NCI-H69 (cell line): Measurements from ENCODE around the gene GLI3.

Experiments
- DNase-seq: peaks from one replicate; lab custom pipeline; 2025; lab: John Stamatoyannopoulos, UW

Gene GLI3

GRCh38 chr7:42033480-42033879, 203.5 kb downstream of the GLI3 start:
- no peak for DNase-seq

- DNase-seq: no peak
These were observed 207.6 kb downstream of the GLI3 start for GRCh38 chr7:42029405-42029804.

GRCh38 chr7:42027521-42027920, 209.5 kb downstream of the GLI3 start:
- no peak for DNase-seq

GRCh38 chr7:42026622-42027197, 210.3 kb downstream of the GLI3 start:
- DNase-seq: no peak

GRCh38 chr7:42025635-42026375, 211.2 kb downstream of the GLI3 start:
- DNase-seq: no peak

- DNase-seq: no peak
These were observed 212.5 kb downstream of the GLI3 start for GRCh38 chr7:42024537-42024936.

GRCh38 chr7:42023262-42023661, 213.7 kb downstream of the GLI3 start:
- DNase-seq: no peak

DNA sequence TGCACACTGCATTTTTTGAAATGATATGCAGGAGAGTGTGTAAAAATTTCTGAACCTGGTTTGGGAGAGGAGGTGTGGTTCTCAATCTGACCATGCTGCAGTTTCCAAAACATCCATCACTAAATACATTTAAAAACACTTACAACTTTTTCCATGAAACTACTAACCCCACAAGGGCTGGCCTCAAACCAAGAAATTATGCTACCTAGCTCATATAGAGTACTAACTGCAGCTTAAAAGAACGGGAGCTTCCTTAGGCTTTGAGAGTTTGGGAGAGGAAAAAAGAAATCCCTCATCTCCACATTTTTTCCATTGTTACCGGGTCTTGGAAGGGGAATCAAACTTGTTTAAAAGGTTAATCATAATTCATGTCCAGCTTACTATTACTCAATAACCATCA, 214.2 kb downstream of the GLI3 start:
- no peak for DNase-seq

DNA sequence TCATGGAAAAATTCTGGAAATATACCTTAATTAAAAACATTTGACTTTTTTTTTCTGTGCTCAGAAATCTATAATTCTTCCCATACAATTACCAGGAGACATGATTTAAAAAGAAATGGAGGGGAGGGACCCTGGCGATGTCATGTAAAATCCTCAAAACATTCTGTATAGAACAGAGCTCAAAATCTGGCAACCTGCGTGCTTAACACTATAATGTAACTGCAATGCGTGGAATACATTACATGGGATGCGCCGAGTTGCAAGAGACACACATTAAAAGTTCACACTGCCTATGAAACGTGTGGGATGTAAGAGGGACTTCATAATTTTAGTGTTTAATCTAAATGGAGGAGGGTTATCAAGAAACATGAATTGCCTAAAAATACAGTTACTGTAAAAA, 215.0 kb downstream of the GLI3 start:
- DNase-seq: no peak

DNA sequence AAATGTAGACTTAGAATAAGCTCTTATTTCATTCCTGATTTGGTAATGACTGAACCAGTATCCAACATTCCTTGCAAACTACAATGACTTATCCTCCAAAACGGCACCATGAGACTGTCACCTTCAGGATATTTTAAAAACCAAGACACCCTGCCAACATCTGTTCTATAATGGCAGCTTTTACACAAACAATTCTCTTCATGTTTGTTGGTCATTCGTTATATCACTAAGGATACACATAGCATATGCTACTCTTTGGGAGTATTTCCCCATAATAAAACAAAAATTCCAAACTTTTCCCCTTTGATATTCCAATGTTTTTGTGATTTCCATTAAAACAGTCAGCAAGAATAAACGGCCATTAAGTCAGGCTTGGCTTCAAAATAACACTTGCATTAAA, 215.4 kb downstream of the GLI3 start:
- no peak for DNase-seq

DNA sequence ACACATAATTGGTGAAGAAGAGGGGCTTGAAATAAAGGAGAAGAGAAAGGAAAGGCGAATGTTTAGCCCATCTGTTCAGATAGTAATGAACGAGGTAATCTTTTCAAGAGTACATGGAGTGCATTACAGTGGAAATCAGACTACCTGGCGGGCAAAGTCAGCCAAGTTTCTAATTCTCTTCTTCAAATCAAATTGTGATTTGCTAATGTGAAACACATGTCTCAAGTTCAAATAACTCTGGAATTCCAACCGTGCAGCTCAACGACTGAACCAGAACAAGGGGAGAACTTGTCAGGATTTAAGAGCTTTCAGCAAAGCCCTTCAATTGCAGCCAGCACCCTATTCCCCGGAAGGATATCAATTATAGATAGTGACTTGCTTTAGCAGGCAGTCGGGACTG, 216.9 kb downstream of the GLI3 start:
- DNase-seq: no peak

DNA sequence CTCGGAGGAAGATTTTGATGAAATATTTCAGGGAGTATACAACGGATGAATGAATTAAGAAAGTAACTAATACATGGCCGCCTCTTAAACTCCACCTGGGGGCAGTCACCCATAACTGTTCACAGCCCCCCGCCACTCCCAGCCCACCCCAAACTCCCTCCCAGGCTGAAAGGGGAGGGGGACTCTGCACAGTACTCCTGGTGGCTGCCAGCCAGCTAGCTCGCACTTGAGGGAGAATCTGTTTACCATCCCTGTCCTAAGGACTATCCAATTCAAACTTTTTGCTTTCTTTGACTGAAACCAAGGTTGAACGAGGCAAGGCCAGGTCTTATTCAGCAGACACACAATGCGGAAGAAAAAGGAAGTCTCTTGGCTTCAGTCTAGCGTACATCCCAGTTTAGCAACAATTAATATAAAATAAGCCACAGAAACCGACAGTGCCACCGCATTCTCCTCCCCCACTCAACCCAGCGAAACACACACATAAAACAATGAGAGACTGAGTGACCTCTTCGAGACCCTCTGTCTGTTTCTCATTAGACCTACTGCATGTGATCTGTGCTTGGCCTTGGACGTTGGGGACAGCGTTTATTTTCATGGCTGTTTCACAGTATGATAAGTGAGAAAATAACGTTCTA, 219.5 kb downstream of the GLI3 start:
- no peak for DNase-seq

DNA sequence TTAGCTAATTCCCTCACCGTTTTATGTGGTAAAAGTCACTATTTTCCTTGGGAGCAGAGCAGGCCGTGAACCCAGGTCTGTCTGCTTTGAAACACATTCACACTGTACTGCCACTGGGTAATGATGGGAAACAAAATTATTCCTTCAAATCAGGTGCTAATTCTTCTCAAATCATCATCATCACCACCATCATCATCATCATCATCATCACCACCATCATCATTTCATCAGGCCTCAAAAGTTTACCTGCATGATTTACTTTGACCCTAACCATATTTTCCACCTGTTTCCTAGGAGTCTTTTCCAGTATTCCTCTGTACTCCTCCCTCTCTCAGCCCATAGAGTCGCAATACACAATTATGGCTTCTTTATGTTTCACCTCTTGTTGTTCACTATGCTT, 220.5 kb downstream of the GLI3 start:
- no peak for DNase-seq

DNA sequence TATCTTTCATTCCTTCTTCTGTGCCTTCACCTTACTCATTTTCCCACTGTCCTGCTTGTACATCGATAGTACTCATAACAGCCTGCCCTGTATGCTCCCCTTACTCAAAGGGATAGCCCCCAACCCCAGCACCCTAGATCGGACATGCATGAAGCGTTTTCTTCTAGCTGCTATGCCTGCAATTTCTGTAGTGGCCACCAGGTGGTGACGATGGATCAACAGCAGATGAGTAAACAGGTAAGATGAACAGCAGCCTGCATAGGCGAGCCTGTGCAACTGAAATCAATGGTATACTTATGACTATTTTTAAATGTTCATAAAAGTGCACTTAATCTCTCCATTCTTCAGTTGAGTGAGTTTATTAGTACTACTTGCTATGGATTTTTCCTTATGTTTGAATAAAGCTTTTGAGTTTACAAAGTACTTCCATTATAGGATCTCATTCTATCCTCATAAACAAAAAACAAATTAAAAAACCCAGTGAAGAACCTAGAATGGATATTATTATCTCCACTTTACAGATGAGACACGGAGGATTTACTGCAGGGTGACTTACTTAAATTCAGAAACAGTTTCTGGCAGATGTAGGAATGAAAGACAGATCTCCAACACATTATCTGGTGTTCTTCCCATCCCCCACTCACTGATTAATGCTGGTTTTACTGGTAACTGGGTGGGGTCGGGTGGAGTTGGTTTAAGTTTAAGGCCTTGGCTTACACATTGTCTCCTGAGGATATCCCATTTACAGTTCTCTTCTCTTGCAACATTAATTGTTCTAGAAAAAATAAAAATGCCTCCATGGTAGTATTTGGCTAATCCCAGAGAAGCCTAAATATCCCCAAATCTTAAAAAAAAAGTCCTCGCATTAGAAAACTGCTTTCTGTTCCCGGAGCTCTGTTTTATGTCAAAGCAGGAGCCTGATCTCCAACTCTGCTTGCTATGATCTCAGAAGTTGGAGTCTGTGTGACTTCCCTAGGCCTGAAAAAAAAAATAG, 222.1 kb downstream of the GLI3 start:
- peak; percentile 9 for DNase-seq

DNA sequence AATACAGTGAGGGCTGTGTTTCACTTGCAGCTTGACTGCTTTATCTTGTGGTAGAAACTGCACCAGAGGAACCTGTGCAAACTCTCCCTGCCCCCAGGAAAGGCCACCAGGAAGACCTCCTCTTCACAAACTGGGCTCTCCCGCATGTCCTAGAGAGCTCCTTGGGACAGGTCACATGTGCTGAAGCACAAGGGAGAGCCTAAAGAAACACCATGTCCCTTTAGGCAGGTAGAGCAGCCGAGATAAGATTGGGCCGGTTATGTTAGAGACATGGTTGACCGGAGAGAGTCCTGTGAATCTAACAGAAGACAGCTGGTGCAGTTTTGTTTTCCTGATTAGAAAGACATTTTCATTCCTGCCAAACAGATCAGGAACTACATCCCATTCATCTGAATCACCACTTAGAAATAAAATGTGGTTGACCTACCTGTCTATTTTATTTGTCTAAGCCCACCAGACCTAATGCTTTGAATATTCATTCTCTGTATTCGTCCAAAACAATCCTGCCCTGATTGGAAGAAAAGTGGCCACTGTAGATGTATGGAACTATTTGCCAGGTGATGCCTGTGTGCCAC, 224.1 kb downstream of the GLI3 start:
- DNase-seq: no peak

- DNase-seq: no peak
These were observed 224.7 kb downstream of the GLI3 start for GRCh38 chr7:42012313-42012712.

- no peak for DNase-seq
These were observed 225.2 kb downstream of the GLI3 start for GRCh38 chr7:42011846-42012245.

DNA sequence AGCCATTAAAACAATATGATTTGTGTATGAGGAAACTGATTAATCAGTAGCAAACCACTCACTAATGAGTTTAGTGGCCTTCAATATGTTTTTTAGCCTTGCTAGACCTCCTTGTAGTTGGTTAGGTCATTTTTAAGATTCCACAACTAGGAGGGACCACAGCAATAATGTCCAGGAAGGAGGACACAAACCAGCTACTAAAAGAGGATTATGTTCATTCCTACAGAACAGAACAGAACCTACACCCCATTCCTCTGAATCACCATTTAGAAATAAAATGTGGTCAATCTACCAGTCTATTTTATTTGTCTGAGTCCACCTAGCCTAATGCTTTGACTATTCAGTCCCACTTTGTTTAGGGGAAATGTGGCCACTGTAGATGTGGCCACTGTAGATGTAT, 226.3 kb downstream of the GLI3 start:
- no peak for DNase-seq

DNA sequence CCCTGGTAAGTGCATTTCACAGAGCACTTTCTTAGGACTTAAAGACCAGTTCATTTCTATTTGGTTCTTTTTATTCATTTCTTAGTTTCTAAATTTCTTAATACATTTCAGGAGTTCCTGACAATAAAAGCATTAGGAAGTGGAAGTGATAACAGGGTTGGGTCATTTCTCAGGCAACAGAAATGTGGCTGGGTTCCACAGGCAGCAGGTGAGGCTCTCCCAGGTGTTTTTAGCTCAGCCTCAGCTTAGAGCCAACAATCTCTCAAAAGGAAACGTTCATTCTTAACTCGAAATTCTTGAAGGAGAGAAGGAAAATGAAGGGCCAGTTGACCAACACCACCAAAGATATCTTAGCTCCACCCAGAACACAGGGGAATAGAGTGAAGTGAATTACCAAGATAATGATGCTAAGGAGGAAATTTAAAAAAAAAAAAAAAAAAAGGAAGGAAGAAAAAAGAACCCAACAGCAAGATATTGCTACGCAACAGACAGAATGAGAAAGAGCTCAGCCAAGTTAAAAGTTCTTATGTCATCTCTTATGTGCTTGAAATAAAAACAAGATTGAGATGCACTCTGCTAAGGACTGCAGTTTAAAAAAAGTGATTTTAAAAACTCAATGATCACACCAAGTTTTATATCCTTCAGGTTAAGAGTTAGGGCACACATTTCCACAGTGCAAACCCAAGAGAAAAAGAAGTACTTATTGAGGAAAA, 230.1 kb downstream of the GLI3 start:
- no peak for DNase-seq

- no peak for DNase-seq
These were observed 234.4 kb downstream of the GLI3 start for GRCh38 chr7:42002654-42003053.

DNA sequence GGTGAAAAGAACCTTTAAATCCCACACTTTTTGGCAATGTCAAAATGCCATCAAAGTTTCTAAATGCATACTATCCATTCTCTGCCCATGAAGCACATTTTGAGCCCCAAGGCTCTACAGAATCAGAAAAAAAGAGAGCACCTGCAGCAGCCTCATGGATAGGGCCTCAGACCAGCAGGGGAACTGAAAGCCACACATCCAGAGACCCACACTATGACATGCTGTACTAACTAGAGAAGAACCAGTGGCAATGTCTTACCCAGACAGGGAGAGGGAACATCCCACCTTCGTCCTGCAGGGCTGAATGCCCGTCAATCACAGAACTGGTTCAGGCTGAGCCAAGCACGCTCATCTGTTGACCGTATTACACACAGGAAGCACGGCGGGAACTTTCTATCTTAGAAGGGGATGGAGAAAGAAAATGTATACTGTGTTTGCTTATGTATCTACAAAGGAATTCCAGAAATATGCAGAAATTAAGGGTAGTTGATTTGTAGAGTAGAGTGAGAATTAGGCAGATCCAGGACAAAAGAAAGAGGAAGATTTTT, 237.2 kb downstream of the GLI3 start:
- no peak for DNase-seq
